ENCODE results near the gene RTN4RL2.

DNA sequence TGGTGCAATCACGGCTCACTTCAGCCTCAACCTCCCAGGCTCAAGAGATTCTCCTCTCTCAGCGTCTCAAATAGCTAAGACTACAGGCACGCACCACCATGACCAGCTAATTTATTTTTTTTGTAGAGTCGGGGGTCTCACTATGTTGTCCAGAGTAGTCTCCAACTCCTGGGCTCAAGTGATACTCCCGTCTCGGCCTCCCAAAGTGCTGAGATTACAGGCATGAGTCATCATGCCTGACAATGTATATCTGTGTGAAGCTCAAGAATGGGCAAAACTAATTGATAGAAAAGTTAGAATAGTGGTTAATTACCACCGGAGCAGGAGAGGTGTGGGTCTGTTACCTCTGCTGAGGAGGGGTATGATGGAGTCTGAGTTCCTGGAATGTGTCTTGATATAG is 24.3 kb upstream of the RTN4RL2 start:
- TF ChIP-seq, protein P1, sequence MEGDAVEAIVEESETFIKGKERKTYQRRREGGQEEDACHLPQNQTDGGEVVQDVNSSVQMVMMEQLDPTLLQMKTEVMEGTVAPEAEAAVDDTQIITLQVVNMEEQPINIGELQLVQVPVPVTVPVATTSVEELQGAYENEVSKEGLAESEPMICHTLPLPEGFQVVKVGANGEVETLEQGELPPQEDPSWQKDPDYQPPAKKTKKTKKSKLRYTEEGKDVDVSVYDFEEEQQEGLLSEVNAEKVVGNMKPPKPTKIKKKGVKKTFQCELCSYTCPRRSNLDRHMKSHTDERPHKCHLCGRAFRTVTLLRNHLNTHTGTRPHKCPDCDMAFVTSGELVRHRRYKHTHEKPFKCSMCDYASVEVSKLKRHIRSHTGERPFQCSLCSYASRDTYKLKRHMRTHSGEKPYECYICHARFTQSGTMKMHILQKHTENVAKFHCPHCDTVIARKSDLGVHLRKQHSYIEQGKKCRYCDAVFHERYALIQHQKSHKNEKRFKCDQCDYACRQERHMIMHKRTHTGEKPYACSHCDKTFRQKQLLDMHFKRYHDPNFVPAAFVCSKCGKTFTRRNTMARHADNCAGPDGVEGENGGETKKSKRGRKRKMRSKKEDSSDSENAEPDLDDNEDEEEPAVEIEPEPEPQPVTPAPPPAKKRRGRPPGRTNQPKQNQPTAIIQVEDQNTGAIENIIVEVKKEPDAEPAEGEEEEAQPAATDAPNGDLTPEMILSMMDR (IDR thresholded peaks at IDR 0.05; ENCODE audit: low read length): no peak
- no peak for TF ChIP-seq EZH2 (IDR thresholded peaks at IDR 0.05; ENCODE audit: borderline replicate concordance, low read length)
